Astrocyte (in vitro differentiated cells and primary cell): ENCODE data around the gene ECHDC3. TPM values are rescaled to one million over a fixed set of nuclear protein-coding genes. Genes with fewer than 3 reads are reported as not detected.

Experiments used
- DNase-seq: peaks from one replicate; pipeline ENCODE4 v3.0.0-alpha.2; 2010; ENCODE audit warnings: low read depth
- FAIRE-seq: peaks from 2 replicates; lab custom pipeline; 2011; peaks lifted over from hg19 to GRCh38; lab: Jason Lieb, UNC
- H2AFZ ChIP-seq: 2 replicates; pipeline ENCODE4 v1.6.0; 2012; ENCODE audit warnings: low read depth, low read length, inconsistent platforms
- H3K27ac ChIP-seq: 2 replicates; pipeline ENCODE4 v1.5.1; 2011; ENCODE audit warnings: low read depth, low read length, inconsistent platforms
- H3K27me3 ChIP-seq: 2 replicates; pipeline ENCODE4 v1.6.0; 2011; ENCODE audit warnings: low read length, inconsistent platforms; ENCODE audit not compliant: insufficient read depth
- H3K36me3 ChIP-seq: 2 replicates; pipeline ENCODE4 v1.5.1; 2011; ENCODE audit warnings: low read length, inconsistent platforms; ENCODE audit not compliant: insufficient read depth
- H3K4me1 ChIP-seq: 2 replicates; pipeline ENCODE4 v1.5.1; 2011; ENCODE audit warnings: low read length, inconsistent platforms; ENCODE audit not compliant: insufficient read depth
- H3K4me2 ChIP-seq: 2 replicates; pipeline ENCODE4 v1.6.0; 2012; ENCODE audit warnings: low read length, inconsistent platforms
- H3K4me3 ChIP-seq: 2 replicates; pipeline ENCODE4 v1.5.1; 2011; ENCODE audit warnings: low read depth, mild to moderate bottlenecking, low read length, inconsistent platforms; ENCODE audit not compliant: insufficient read depth
- H3K79me2 ChIP-seq: 2 replicates; pipeline ENCODE4 v1.6.0; 2012; ENCODE audit warnings: mild to moderate bottlenecking, low read length, inconsistent platforms; ENCODE audit not compliant: insufficient read depth
- H3K9ac ChIP-seq: 2 replicates; pipeline ENCODE4 v1.6.0; 2012; ENCODE audit warnings: mild to moderate bottlenecking, low read length, inconsistent platforms
- H3K9me3 ChIP-seq: 2 replicates; pipeline ENCODE4 v1.5.1; 2012; ENCODE audit warnings: low read depth, mild to moderate bottlenecking, low read length, inconsistent platforms; ENCODE audit not compliant: insufficient read depth
- H4K20me1 ChIP-seq: 2 replicates; pipeline ENCODE4 v1.6.0; 2012; ENCODE audit warnings: low read length, inconsistent platforms; ENCODE audit not compliant: insufficient read depth
- H3K27ac Mint-ChIP-seq: one replicate; pipeline ENCODE4 v1.8.0; 2021; ENCODE audit warnings: mild to moderate bottlenecking, mixed read lengths; ENCODE audit not compliant: unreplicated experiment
- H3K27me3 Mint-ChIP-seq: one replicate; pipeline ENCODE4 v1.8.0; 2021; ENCODE audit warnings: low read depth, mixed read lengths; ENCODE audit not compliant: unreplicated experiment
- H3K36me3 Mint-ChIP-seq: one replicate; pipeline ENCODE4 v1.8.0; 2021; ENCODE audit warnings: low read depth, mixed read lengths; ENCODE audit not compliant: unreplicated experiment
- H3K4me1 Mint-ChIP-seq: one replicate; pipeline ENCODE4 v1.8.0; 2021; ENCODE audit warnings: low read depth, mixed read lengths; ENCODE audit not compliant: unreplicated experiment
- H3K4me3 Mint-ChIP-seq: one replicate; pipeline ENCODE4 v1.8.0; 2021; ENCODE audit warnings: mild to moderate bottlenecking, moderate library complexity, mixed read lengths; ENCODE audit not compliant: unreplicated experiment
- H3K9me3 Mint-ChIP-seq: one replicate; pipeline ENCODE4 v1.8.0; 2021; ENCODE audit warnings: mild to moderate bottlenecking, mixed read lengths; ENCODE audit not compliant: unreplicated experiment
- EZH2 ChIP-seq: IDR thresholded peaks from 2 replicates; pipeline ENCODE4 v1.6.1; 2012; ENCODE audit warnings: mild to moderate bottlenecking, low read length, inconsistent platforms; ENCODE audit not compliant: insufficient read depth
- total RNA-seq: library from RNA; stranded (reverse); gene quantifications from 2 replicates; pipeline ENCODE4 v1.2.1, GENCODE V29; 2021
- TF ChIP-seq, protein P1 (sequence below): IDR thresholded peaks from 2 replicates; pipeline ENCODE4 v1.5.1; 2011; ENCODE audit warnings: low read depth, mild to moderate bottlenecking, inconsistent platforms, low read length, moderate library complexity; ENCODE audit not compliant: insufficient read depth

ECHDC3 gene
- total RNA-seq, 1 donor from 2014 or later, result 2.1 TPM

DNA sequence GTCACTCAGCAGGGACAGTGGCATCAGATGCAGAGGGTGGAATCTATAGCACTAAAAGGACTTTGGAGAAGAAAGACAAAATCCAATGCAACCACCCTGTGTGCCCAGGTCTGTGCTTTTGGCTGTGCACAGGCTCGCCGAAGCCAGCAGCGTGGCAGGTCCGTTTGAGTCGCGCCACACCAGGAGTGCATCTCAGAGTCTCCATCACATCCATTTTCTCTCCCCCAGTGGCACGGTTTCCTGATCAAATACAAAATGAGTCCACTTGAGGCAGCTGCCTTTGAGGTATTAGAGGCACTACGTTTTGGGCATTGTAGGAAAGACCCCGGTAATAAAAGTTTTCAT lies 57.5 kb downstream of the ECHDC3 start:
- no peak overlapping the region for H2AFZ ChIP-seq
- no peak for TF ChIP-seq EZH2
- TF ChIP-seq, protein P1, sequence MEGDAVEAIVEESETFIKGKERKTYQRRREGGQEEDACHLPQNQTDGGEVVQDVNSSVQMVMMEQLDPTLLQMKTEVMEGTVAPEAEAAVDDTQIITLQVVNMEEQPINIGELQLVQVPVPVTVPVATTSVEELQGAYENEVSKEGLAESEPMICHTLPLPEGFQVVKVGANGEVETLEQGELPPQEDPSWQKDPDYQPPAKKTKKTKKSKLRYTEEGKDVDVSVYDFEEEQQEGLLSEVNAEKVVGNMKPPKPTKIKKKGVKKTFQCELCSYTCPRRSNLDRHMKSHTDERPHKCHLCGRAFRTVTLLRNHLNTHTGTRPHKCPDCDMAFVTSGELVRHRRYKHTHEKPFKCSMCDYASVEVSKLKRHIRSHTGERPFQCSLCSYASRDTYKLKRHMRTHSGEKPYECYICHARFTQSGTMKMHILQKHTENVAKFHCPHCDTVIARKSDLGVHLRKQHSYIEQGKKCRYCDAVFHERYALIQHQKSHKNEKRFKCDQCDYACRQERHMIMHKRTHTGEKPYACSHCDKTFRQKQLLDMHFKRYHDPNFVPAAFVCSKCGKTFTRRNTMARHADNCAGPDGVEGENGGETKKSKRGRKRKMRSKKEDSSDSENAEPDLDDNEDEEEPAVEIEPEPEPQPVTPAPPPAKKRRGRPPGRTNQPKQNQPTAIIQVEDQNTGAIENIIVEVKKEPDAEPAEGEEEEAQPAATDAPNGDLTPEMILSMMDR, result no peak
- no peaks in the 10 kb centered on the region for H3K9me3 ChIP-seq
- H3K4me1 ChIP-seq, result peaks cover under 1% of the 10 kb centered on the region
- Mint-ChIP-seq H3K27me3 (no peaks in the 10 kb centered on the region), H3K27ac (no peak overlapping the region), H3K4me3 (no peak overlapping the region), H3K36me3 (no peaks in the 10 kb centered on the region), H3K4me1 (peaks cover 3% of the 10 kb centered on the region), H3K9me3 (no peaks in the 10 kb centered on the region)
- H3K27ac ChIP-seq, result no peak overlapping the region
- H3K4me2 ChIP-seq, result no peak overlapping the region
- no peaks in the 10 kb centered on the region for H3K79me2 ChIP-seq
- no peaks in the 10 kb centered on the region for H4K20me1 ChIP-seq
- DNase-seq, result no peak
- no peaks in the 10 kb centered on the region for H3K27me3 ChIP-seq
- no peak for FAIRE-seq
- no peak overlapping the region for H3K9ac ChIP-seq
- H3K36me3 ChIP-seq, result no peaks in the 10 kb centered on the region
- no peak overlapping the region for H3K4me3 ChIP-seq

DNA sequence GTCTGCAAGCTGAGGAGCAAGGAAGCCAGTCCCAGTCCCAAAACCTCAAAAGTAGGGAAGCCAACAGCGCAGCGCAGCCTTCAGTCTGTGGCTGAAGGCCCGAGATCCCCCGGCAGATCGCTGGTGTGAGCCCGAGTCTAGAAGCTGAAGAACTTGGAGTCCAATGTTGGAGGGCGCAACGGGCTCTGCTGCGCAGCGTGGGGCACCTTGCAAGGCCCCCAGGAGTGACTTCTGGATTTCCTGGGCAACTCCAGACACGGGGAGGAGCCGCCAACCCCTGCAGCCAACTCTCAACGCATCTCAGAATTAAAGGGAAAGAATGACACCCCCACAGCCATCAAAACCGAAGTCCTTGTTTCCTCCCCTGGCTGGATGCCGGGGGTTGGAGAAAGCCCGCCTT lies 62.2 kb downstream of the ECHDC3 start:
- H3K27me3 ChIP-seq, result no peaks in the 10 kb centered on the region
- no peaks in the 10 kb centered on the region for H3K9me3 ChIP-seq
- H3K36me3 ChIP-seq, result no peaks in the 10 kb centered on the region
- FAIRE-seq (no peak), DNase-seq (no peak)
- no peak overlapping the region for H3K4me3 Mint-ChIP-seq
- H2AFZ ChIP-seq, result no peak overlapping the region
- no peak overlapping the region for H3K4me3 ChIP-seq
- H3K9me3 Mint-ChIP-seq, result no peaks in the 10 kb centered on the region
- no peaks in the 10 kb centered on the region for H3K4me1 Mint-ChIP-seq
- no peak overlapping the region for H3K9ac ChIP-seq
- H3K27ac ChIP-seq, result no peak overlapping the region
- H3K4me2 ChIP-seq, result no peak overlapping the region
- TF ChIP-seq, protein P1, result no peak
- no peak for TF ChIP-seq EZH2
- no peaks in the 10 kb centered on the region for H3K79me2 ChIP-seq
- H3K27ac Mint-ChIP-seq, result no peak overlapping the region
- no peaks in the 10 kb centered on the region for H4K20me1 ChIP-seq
- H3K36me3 Mint-ChIP-seq, result no peaks in the 10 kb centered on the region
- H3K4me1 ChIP-seq, result no peaks in the 10 kb centered on the region
- peaks cover 4% of the 10 kb centered on the region for H3K27me3 Mint-ChIP-seq

DNA sequence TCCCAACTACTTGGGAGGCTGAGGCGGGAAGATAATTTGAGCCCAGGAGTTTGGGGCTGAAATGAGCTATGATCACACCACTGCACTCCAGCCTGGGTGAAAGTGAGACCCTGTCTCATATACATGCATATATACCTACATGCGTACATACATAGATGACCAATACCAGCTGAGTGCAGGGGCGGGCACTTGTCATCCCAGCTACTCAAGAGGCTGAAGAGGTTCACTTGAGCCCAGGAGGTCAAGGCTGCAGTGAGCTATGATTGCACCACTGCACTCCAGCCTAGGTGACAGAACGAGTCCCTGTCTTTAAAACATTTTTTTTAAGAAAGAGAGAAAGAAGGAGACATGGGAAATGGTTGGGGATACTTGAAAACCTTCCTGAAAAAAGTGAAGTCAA lies 63.6 kb downstream of the ECHDC3 start:
- Histone ChIP-seq H3K4me3 (no peak overlapping the region), H4K20me1 (no peaks in the 10 kb centered on the region), H3K79me2 (no peaks in the 10 kb centered on the region), H3K27me3 (no peaks in the 10 kb centered on the region), H3K27ac (no peak overlapping the region), H3K9ac (no peak overlapping the region), H3K4me1 (peaks cover 7% of the 10 kb centered on the region), H3K36me3 (no peaks in the 10 kb centered on the region), H3K9me3 (no peaks in the 10 kb centered on the region), H3K4me2 (no peak overlapping the region), H2AFZ (no peak overlapping the region)
- DNase-seq (no peak), FAIRE-seq (no peak)
- peaks cover 5% of the 10 kb centered on the region for H3K4me1 Mint-ChIP-seq
- no peak overlapping the region for H3K4me3 Mint-ChIP-seq
- H3K9me3 Mint-ChIP-seq, result no peaks in the 10 kb centered on the region
- H3K36me3 Mint-ChIP-seq, result no peaks in the 10 kb centered on the region
- peaks cover 4% of the 10 kb centered on the region for H3K27me3 Mint-ChIP-seq
- no peak for TF ChIP-seq EZH2
- TF ChIP-seq, protein P1, result no peak
- H3K27ac Mint-ChIP-seq, result no peak overlapping the region
